Erythroblast (primary cell): ENCODE data around the gene DOCK2.
A peak's percentile ranks its signal among the peaks of the same experiment; 100 is the strongest.

Experiments used
- DNase-seq, 2 experiments: peaks; one replicate each; lab custom pipeline; 2025; lab: John Stamatoyannopoulos, UW
- GATA1 ChIP-seq: IDR thresholded peaks from 2 replicates; pipeline ENCODE4 v1.6.1; 2011; ENCODE audit warnings: low read depth, mild to moderate bottlenecking, control low read depth, low read length, moderate library complexity
- POLR2A ChIP-seq: IDR thresholded peaks from 2 replicates; pipeline ENCODE4 v1.6.1; 2011; ENCODE audit warnings: mild to moderate bottlenecking, low read length

Gene DOCK2

GRCh38 chr5:169772256-169772655 is 135.2 kb downstream of the DOCK2 start:
- no peak for TF ChIP-seq GATA1
- DNase-seq = no peak

GRCh38 chr5:169772688-169773087 is 135.6 kb downstream of the DOCK2 start:
- TF ChIP-seq POLR2A (no peak), GATA1 (no peak)
- no peak for DNase-seq

GRCh38 chr5:169777159-169777558 is 140.1 kb downstream of the DOCK2 start:
- TF ChIP-seq POLR2A (no peak), GATA1 (no peak)
- DNase-seq = no peak

- DNase-seq = peak in 1 of 2 experiments; percentile 5
- TF ChIP-seq POLR2A (no peak), GATA1 (no peak)
Measured at GRCh38 chr5:169778622-169779596, 141.8 kb downstream of the DOCK2 start.

- no peak for DNase-seq
- TF ChIP-seq POLR2A (no peak), GATA1 (no peak)
Measured at GRCh38 chr5:169781420-169782345, 144.6 kb downstream of the DOCK2 start.

- no peak for DNase-seq
- no peak for TF ChIP-seq POLR2A
- no peak for TF ChIP-seq GATA1
Measured at GRCh38 chr5:169785771-169786618, 148.9 kb downstream of the DOCK2 start.

- no peak for DNase-seq
- TF ChIP-seq POLR2A (no peak), GATA1 (no peak)
Measured at GRCh38 chr5:169788168-169788567, 151.1 kb downstream of the DOCK2 start.

- DNase-seq = no peak
- TF ChIP-seq POLR2A (no peak), GATA1 (no peak)
Measured at GRCh38 chr5:169789417-169789940, 152.4 kb downstream of the DOCK2 start.

- no peak for DNase-seq
- TF ChIP-seq POLR2A = no peak
- no peak for TF ChIP-seq GATA1
Measured at GRCh38 chr5:169791251-169791650, 154.2 kb downstream of the DOCK2 start.

- TF ChIP-seq POLR2A (no peak), GATA1 (no peak)
- DNase-seq = no peak
Measured at GRCh38 chr5:169795338-169795737, 158.3 kb downstream of the DOCK2 start.

- TF ChIP-seq GATA1 = no peak
- TF ChIP-seq POLR2A = no peak
- DNase-seq = no peak
Measured at GRCh38 chr5:169796731-169797130, 159.7 kb downstream of the DOCK2 start.

- DNase-seq = no peak
- TF ChIP-seq POLR2A (no peak), GATA1 (no peak)
Measured at GRCh38 chr5:169797577-169797976, 160.5 kb downstream of the DOCK2 start.

GRCh38 chr5:169798438-169798837 is 161.4 kb downstream of the DOCK2 start:
- DNase-seq = no peak
- TF ChIP-seq POLR2A (no peak), GATA1 (no peak)
